Ishikawa (cell line): Measurements from ENCODE around the gene PARD3B.

Source experiments
- CEBPB ChIP-seq: IDR thresholded peaks from 2 replicates; pipeline ENCODE4 v1.6.1; 2012
- CREB1 ChIP-seq: IDR thresholded peaks from 2 replicates; pipeline ENCODE4 v1.6.1; 2012; ENCODE audit warnings: low read depth
- EGR1 ChIP-seq: IDR thresholded peaks from 2 replicates; pipeline ENCODE4 v1.6.1; 2012
- EP300 ChIP-seq: IDR thresholded peaks from 2 replicates; pipeline ENCODE4 v1.6.1; 2012; ENCODE audit warnings: borderline replicate concordance
- FOXM1 ChIP-seq: IDR thresholded peaks from 2 replicates; pipeline ENCODE4 v1.6.1; 2012; ENCODE audit warnings: low read depth, borderline replicate concordance
- NFIC ChIP-seq: IDR thresholded peaks from 2 replicates; pipeline ENCODE4 v1.6.1; 2012
- RAD21 ChIP-seq: IDR thresholded peaks from 2 replicates; pipeline ENCODE4 v1.6.1; 2012; ENCODE audit warnings: low read depth
- TAF1 ChIP-seq: IDR thresholded peaks from 2 replicates; pipeline ENCODE4 v1.6.1; 2012; ENCODE audit warnings: low read depth, mild to moderate bottlenecking
- TCF12 ChIP-seq: IDR thresholded peaks from 2 replicates; pipeline ENCODE4 v1.6.1; 2012; ENCODE audit warnings: low read depth
- TEAD4 ChIP-seq: IDR thresholded peaks from 2 replicates; pipeline ENCODE4 v1.6.1; 2012
- YY1 ChIP-seq: IDR thresholded peaks from 2 replicates; pipeline ENCODE4 v1.6.1; 2012; ENCODE audit warnings: low read depth
- ZBTB7A ChIP-seq: IDR thresholded peaks from 2 replicates; pipeline ENCODE4 v1.6.1; 2012; ENCODE audit warnings: low read depth
- TF ChIP-seq, protein P1 (sequence below): IDR thresholded peaks from 2 replicates; pipeline ENCODE4 v1.6.1; 2012; ENCODE audit warnings: low read depth, mild to moderate bottlenecking
- TF ChIP-seq, protein P2 (sequence below): IDR thresholded peaks from 2 replicates; pipeline ENCODE4 v1.6.1; 2012
- TF ChIP-seq, protein P3 (sequence below): IDR thresholded peaks from 2 replicates; pipeline ENCODE4 v1.6.1; 2012

The PARD3B gene

DNA sequence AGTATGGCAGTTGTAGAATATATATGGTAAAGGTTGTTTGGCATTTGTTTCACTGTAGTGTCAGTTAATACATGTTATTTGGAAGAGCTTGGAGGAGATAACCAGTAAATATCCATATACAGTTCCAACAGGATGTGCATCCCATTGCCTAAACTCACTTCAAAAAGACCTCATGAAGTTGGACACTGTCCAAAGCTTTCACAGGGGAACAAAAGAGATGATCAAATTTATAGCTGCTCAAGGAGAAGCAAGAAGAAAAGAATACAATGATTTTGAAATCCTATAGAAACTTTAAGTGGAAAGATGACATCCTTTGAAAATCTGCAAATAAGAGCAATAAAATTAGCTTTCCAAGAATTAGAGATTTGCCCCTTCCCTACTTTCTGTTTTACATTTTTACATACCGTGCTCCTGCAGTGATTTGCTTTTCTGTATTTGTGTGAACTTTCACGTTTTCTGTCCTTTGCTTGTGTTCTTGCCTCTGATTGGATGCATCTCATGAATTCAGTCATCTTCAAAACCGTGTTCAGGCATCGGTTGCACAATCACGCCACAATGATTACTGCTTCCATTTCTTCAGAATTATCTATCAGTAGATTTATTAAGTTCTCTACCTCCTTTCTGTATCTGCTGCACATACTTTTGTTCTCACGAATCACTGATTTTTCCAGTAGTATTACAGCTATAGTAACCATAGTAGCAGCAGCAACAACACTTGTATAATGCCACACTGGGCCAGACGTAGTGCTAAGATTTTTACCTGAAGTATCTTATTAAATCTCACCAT, 83.8 kb downstream of the PARD3B start:
- no peak for TF ChIP-seq TCF12
- TF ChIP-seq, protein P1, sequence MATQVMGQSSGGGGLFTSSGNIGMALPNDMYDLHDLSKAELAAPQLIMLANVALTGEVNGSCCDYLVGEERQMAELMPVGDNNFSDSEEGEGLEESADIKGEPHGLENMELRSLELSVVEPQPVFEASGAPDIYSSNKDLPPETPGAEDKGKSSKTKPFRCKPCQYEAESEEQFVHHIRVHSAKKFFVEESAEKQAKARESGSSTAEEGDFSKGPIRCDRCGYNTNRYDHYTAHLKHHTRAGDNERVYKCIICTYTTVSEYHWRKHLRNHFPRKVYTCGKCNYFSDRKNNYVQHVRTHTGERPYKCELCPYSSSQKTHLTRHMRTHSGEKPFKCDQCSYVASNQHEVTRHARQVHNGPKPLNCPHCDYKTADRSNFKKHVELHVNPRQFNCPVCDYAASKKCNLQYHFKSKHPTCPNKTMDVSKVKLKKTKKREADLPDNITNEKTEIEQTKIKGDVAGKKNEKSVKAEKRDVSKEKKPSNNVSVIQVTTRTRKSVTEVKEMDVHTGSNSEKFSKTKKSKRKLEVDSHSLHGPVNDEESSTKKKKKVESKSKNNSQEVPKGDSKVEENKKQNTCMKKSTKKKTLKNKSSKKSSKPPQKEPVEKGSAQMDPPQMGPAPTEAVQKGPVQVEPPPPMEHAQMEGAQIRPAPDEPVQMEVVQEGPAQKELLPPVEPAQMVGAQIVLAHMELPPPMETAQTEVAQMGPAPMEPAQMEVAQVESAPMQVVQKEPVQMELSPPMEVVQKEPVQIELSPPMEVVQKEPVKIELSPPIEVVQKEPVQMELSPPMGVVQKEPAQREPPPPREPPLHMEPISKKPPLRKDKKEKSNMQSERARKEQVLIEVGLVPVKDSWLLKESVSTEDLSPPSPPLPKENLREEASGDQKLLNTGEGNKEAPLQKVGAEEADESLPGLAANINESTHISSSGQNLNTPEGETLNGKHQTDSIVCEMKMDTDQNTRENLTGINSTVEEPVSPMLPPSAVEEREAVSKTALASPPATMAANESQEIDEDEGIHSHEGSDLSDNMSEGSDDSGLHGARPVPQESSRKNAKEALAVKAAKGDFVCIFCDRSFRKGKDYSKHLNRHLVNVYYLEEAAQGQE: no peak
- TF ChIP-seq, protein P2, sequence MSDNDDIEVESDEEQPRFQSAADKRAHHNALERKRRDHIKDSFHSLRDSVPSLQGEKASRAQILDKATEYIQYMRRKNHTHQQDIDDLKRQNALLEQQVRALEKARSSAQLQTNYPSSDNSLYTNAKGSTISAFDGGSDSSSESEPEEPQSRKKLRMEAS: no peak
- TF ChIP-seq, protein P3, sequence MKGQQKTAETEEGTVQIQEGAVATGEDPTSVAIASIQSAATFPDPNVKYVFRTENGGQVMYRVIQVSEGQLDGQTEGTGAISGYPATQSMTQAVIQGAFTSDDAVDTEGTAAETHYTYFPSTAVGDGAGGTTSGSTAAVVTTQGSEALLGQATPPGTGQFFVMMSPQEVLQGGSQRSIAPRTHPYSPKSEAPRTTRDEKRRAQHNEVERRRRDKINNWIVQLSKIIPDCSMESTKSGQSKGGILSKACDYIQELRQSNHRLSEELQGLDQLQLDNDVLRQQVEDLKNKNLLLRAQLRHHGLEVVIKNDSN: no peak
- no peak for TF ChIP-seq EP300
- no peak for TF ChIP-seq EGR1
- no peak for TF ChIP-seq CREB1
- no peak for TF ChIP-seq FOXM1
- no peak for TF ChIP-seq TAF1
- TF ChIP-seq TEAD4: no peak
- no peak for TF ChIP-seq CEBPB
- no peak for TF ChIP-seq ZBTB7A
- TF ChIP-seq YY1: no peak
- no peak for TF ChIP-seq NFIC
- TF ChIP-seq RAD21: no peak

DNA sequence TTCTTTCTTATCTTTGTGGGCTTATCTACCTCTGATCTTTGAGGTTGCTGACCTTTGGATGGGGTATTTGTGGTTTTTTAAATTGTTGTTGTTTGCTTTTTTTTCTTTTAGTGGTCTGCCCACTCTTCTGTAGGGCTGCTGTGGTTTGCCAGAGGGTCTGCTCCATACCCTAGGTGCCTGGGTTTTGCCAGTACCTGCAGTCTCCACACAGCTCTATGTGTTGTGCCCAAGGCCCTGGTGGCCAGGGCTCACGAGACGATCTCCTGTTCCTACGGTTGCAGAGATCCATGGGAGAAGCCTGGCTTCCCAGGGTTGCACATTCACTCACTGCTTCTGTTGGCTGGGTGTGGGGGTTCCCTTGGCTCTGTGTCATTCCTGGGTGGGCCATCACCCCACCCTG, 87.1 kb downstream of the PARD3B start:
- no peak for TF ChIP-seq EGR1
- TF ChIP-seq, protein P3: no peak
- TF ChIP-seq EP300: no peak
- no peak for TF ChIP-seq TEAD4

DNA sequence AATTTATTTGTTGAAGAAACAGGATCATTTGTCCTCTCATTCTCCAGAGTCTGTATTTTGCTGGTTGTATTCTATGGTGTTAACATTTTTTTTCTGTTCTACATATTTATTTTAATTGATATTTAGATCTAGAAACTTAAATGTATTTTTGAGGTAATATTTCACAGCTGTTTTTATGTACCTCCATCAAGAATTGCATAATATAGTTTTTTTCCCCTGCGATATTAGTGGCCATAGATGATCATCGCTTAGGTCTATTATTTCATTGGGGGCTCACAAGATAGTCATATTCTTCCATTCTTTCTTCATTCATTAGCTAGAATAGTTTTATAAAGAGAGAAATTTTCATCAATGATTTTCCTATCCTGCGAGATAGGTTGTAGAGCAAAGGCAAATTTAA, 89.3 kb downstream of the PARD3B start:
- no peak for TF ChIP-seq RAD21
- TF ChIP-seq CEBPB: peak; percentile 66

DNA sequence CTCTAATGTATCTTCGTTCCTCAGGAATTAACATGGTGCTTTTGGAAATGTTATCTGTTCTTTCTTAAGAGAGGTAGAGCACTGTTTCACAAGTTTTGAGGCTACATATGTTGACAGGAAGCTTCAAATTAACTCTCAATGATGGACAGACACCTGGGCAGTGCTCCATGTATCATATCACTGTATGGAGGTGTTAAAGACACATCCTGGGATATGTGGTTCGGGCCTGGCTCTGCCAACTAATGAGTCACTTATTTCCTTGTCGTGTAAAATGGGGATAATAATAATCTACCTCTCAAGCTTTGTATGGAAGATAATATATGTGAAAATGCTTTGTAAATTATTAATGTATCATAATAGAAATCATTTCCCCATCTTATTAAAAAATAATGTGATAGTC, 90.2 kb downstream of the PARD3B start:
- TF ChIP-seq YY1 (no peak), NFIC (no peak), CREB1 (no peak), FOXM1 (no peak)

DNA sequence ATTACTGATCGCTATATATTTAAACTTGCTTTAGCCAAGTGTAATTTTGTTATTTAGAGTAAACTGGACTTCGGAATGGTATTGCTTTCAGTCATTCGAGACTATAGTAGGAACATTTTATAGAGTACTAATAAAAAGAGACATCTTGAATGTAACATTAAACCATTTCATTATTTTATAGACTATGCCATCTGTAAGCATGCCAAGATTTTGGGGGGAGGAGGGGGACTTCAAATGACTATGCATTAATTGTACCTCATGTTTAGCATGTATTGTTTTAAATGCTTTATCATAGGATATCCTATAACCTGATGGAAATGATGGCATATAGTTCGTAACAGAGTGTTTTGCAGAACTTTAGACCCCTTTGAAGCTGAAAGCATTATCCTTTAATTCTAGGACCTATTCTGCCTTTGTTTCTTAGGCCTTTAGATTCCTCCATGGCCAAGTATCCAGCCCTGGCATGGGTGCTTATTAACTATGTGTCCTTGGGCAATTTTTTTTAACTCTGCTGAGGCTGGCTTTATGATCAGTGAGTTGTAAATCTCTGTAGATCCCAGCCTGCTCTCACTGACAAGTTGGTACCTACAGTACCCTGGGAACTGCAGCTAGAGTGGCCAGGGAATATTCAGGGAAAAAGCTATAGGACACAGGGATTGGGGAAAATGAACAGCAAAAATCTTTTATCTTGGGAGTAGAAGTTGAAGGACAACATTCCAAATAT, 93.4 kb downstream of the PARD3B start:
- TF ChIP-seq, protein P2: no peak
- TF ChIP-seq TAF1: no peak
- TF ChIP-seq NFIC: no peak
- no peak for TF ChIP-seq TCF12
- TF ChIP-seq, protein P1: no peak
- no peak for TF ChIP-seq ZBTB7A
- TF ChIP-seq TEAD4: no peak
- no peak for TF ChIP-seq CEBPB
- TF ChIP-seq, protein P3: no peak
- TF ChIP-seq FOXM1: no peak

DNA sequence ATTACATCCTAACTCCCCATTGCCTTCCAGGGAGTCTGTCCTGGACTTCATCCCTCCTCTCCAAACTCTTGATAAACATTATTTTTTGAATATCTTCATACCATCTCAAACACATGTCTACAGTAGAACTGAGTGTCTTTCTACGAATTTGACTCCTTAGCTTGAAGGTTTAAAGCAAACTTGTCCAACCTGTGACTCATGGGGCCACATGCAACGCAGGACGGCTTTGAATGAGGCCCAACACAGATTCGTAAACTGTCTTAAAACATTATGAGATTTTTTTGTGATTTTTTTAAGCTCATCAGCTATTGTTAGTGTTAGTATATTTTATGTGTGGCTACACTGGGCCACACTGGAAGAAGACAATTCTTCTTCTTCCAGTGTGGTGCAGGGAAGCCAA, 98.1 kb downstream of the PARD3B start:
- no peak for TF ChIP-seq TAF1
